ENCODE results near the gene ANAPC15. TPM values are rescaled to one million over a fixed set of nuclear protein-coding genes. Genes with fewer than 3 reads are reported as not detected.

ANAPC15 gene
- total and polyA plus RNA-seq, 2 of the 13 experiments (the other 11 are each of a cell fraction or from before 2014, with no cell fraction given), result 18.8 to 25.7 TPM

- TF ChIP-seq, protein P1, sequence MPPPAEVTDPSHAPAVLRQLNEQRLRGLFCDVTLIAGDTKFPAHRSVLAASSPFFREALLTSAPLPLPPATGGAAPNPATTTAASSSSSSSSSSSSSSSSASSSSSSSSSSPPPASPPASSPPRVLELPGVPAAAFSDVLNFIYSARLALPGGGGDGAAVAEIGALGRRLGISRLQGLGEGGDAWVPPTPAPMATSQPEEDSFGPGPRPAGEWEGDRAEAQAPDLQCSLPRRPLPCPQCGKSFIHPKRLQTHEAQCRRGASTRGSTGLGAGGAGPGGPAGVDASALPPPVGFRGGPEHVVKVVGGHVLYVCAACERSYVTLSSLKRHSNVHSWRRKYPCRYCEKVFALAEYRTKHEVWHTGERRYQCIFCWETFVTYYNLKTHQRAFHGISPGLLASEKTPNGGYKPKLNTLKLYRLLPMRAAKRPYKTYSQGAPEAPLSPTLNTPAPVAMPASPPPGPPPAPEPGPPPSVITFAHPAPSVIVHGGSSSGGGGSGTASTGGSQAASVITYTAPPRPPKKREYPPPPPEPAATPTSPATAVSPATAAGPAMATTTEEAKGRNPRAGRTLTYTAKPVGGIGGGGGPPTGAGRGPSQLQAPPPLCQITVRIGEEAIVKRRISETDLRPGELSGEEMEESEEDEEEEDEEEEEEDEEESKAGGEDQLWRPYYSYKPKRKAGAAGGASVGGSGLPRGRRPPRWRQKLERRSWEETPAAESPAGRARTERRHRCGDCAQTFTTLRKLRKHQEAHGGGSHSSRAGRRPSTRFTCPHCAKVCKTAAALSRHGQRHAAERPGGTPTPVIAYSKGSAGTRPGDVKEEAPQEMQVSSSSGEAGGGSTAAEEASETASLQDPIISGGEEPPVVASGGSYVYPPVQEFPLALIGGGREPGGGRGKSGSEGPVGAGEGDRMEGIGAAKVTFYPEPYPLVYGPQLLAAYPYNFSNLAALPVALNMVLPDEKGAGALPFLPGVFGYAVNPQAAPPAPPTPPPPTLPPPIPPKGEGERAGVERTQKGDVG (CRISPR knock-in tag; IDR thresholded peaks at IDR 0.05; ENCODE audit: borderline replicate concordance), result no peak
Observed at GRCh38 chr11:72112978-72113808, 698 bp upstream of the ANAPC15 start (continued).

DNA sequence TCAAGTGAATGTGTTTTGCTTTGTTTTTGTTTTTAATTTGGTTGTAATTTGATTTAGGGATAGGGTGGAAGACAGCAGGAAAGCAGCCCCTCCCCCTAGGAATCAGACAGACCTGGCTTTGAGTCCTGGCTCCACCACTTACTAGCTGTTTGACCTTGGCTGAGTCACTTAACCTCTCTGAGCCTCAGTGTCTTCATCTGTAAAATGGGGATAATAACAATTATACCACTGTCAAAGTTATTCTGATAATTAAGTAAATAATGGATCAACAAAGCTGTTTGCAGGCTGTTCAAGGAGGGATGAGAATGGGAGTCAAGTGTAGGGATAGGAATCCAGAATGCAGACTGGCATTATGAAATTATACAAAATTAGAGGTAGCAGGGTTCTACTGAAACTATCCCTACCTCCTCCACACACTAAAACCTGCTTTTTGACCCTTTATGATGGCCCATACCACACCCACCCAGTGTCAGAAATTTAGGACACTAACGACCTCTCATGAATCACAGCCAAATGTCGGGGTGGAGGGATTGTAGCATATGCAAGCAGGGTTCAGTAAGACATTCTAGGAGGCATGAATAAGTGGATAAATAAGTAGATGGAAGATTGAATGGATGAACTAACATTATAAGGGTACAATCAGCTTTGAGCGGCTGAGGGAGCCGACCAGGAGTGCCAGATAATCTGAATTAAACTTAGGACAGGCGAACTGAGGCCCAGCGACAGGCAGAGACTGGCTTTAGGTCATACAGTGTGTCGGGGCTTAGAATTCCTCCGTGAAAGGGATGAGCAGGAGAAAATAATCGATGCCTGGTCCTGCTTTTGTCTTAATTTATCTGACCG, 974 bp downstream of the ANAPC15 start:
- ChIA-PET CTCF (ENCODE audit: low intra/inter-chr PET ratio, low total read pairs) (interaction anchor here (1.1 kb wide), 1 partner anchor 72 kb away, joined by 4 read pairs; no protein-coding TSS in a partner anchor), POLR2A (interaction anchor here (0.9 to 2.1 kb wide), 8 partner anchors 9 to 183 kb away, joined by 3 to 13 read pairs (median 6); partner anchors contain the start of genes LAMTOR1 and RNF121)
- in situ Hi-C loops (cut with HindIII; ENCODE audit: extremely low pct_ligation_motif_present, low pct_unique_long_range_greater_than_20kb), result no loop called here
- FAIRE-seq (no peak), ATAC-seq (peak; percentile 46), DNase-seq (ENCODE audit: low spot score) (no peak)
- Histone ChIP-seq H3K27me3 (ENCODE audit: control insufficient read depth in 1 of 2, insufficient read depth in 2 of 2, low read length in 2 of 2) (peaks cover 0 to 3% of the 10 kb centered on the region in 2 experiments; a peak in 1 of 5 replicates), H3K79me2 (ENCODE audit: insufficient read depth, low read length) (no peaks in the 10 kb centered on the region), H3K9me3 (ENCODE audit: low read length) (no peaks in the 10 kb centered on the region), H3K4me2 (ENCODE audit: low read depth, low read length) (peak overlapping the region; percentile 98), H3K4me3 (replicated peaks in 1 of 3; ENCODE audit: insufficient read depth in 1 of 3, low read depth in 2 of 3, low read length in 3 of 3) (peak overlapping the region; percentile 55 to 74 (median 73)), H3K4me1 (ENCODE audit: insufficient read depth, low read length) (peaks cover 16% of the 10 kb centered on the region), H4K20me1 (ENCODE audit: insufficient read depth, low read length) (no peaks in the 10 kb centered on the region), H2AFZ (ENCODE audit: low read length) (no peak overlapping the region), H3K9ac (ENCODE audit: insufficient read depth, low read depth, low read length) (peak overlapping the region; percentile 95), H3K27ac (ENCODE audit: extremely low read length, insufficient read depth, low read length) (peak overlapping the region; percentile 92), H3K36me3 (replicated peaks in 1 of 2; ENCODE audit: control insufficient read depth in 1 of 2, insufficient read depth in 2 of 2, low read length in 2 of 2) (peaks cover 0 to 2% of the 10 kb centered on the region in 2 experiments; a peak in 1 of 5 replicates)
- TSS peak; percentile 87 for BruUV-seq (replicated peaks)
- intact Hi-C loops (cut with micrococcal nuclease; ENCODE audit: unreplicated experiment), result loop anchor here (1.0 kb wide), 1 partner anchor 8 kb away; the partner anchor contains the start of gene LAMTOR1
- whole genome bisulfite sequencing (ENCODE audit: low lambda C conversion rate), result 3% methylated on average over 10 of the region's 10 CpGs
- TF ChIP-seq ZMYM3 (CRISPR knock-in tag; IDR thresholded peaks at IDR 0.05) (peak; percentile 61; the same call in 1 of the 2 replicates), ZNF558 (CRISPR knock-in tag; IDR thresholded peaks at IDR 0.05; ENCODE audit: borderline replicate concordance) (peak; percentile 57; the same call in 1 of the 2 replicates), RCOR2 (CRISPR knock-in tag; IDR thresholded peaks at IDR 0.05) (peak; percentile 20; the same call in 1 of the 2 replicates), RXRB (CRISPR knock-in tag; IDR thresholded peaks at IDR 0.05; ENCODE audit: borderline replicate concordance) (no peak), ZMYM4 (CRISPR knock-in tag; IDR thresholded peaks at IDR 0.05) (no peak), SSRP1 (CRISPR knock-in tag; IDR thresholded peaks at IDR 0.05) (0 out of 2 replicates have a peak, but pooled peaks have one; percentile 42), ZNF235 (CRISPR knock-in tag; IDR thresholded peaks at IDR 0.05; ENCODE audit: borderline replicate concordance) (no peak), SKI (IDR thresholded peaks at IDR 0.05; ENCODE audit: partially characterized antibody) (no peak), ZSCAN22 (CRISPR knock-in tag; IDR thresholded peaks at IDR 0.05) (no peak), BRD4 (CRISPR knock-in tag; IDR thresholded peaks at IDR 0.05) (0 out of 2 replicates have a peak, but pooled peaks have one; percentile 14), ZNF629 (CRISPR knock-in tag; conservative IDR thresholded peaks at IDR 0.05) (peak; percentile 94), ZNF18 (CRISPR knock-in tag; IDR thresholded peaks at IDR 0.05; ENCODE audit: insufficient replicate concordance) (peak; percentile 15), RXRA (CRISPR knock-in tag; IDR thresholded peaks at IDR 0.05) (no peak)
